Kasumi-1 (cell line): ENCODE data around the gene MZF1.
"Not testable (repeated sequence)": the region's sequence is repeated elsewhere in the genome, so short reads cannot be mapped to it uniquely, and the experiment has no call there.

Experiments
- DNase-seq, 2 experiments: peaks; one replicate each; lab custom pipeline; 2025; lab: John Stamatoyannopoulos, UW

The MZF1 gene

DNA sequence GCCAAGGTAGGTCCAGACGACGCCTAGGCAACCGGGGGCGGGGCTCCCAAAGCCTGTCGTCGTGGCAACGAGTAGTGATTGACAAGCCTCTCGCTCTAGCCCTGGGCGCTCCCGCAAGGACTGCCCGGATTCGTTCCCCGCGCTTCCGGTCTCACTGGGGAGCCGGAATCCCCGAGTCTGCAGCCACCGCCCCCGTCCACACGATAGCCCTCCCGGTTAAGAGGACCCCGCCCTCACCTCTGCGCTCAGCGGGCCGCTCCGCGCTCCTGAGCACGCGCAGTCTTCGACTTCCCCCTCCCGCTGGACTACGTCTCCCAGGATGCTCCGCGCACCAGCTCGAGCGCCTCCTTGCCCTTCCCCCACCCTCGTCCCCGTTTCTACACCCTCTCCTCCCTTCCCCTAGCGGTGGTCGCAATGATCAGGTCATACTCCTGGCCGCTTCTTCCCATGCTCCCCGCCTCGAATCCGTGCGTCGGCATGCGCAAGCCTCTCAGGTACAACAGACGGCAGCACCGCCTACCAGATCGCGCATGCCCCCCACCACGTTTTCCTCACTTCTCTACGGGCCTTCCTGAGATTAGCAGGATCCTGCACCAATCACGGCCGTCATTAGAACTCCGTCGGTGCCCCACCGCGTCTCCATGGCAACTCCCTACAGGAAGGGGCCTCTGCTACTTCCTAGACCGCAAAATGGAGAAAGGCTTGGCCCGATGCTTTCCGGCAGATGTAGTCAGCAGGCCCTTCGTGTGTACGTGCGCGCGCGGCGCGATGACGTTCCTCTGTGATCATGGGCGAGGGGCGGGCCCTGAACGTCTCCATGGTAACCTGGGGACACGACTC, at the start of gene MZF1:
TSS of gene MZF1 (minus strand) at position 518 of the 840 bp plus-strand sequence. CDS start 1,946 bp downstream, outside the sequence.
- DNase-seq = no peak

DNA sequence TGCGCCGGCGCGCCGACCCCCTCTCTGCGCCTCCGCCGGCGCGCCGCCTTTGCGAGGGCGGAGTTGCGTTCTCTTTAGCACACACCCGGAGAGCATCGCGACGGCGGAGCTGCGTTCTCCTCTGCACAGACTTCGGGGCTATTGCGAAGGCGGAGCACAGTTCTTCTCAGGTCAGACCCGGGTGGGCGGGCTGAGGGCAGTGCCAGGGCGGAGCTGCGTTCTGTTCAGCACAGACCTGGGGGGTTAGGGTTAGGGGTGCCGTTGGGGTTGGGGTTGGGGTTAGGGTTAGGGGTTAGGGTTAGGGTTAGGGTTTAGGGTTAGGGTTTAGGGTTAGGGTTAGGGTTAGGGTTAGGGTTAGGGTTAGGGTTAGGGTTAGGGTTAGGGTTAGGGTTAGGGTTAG, 34.1 kb upstream of the MZF1 start:
- DNase-seq = not testable (repeated sequence)

DNA sequence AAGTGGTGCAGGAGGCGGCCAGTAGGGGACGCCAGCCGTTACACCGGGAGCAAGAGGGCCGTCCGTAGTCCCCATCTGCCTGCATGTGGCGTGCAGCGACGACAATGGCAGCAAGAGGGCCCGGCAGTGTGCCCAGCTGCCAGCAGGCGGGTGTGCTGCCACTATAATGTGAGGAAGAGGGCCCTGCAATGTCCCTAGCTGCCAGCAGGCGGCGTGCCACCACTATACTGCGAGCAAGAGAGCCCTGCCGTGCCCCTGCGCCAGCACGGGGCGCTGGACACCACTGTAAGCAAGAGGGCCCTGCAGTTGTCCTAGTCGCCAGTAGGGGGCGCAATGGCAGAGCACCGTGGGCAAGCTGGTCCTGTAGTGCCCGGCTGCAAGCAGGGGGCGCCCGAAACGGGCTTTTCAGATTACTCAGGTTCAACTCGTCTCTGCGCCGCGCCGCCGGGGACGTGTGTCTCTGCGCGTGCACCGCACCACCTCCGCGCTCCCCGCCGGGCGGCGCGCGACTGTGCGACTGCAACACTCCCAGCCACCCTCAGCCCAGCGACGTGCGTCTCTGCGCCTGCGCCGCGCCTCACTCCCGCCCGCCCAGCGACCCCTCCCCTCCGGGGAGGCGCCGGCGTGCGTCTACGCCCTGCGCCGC, 33.2 kb upstream of the MZF1 start:
- not testable (repeated sequence) for DNase-seq

DNA sequence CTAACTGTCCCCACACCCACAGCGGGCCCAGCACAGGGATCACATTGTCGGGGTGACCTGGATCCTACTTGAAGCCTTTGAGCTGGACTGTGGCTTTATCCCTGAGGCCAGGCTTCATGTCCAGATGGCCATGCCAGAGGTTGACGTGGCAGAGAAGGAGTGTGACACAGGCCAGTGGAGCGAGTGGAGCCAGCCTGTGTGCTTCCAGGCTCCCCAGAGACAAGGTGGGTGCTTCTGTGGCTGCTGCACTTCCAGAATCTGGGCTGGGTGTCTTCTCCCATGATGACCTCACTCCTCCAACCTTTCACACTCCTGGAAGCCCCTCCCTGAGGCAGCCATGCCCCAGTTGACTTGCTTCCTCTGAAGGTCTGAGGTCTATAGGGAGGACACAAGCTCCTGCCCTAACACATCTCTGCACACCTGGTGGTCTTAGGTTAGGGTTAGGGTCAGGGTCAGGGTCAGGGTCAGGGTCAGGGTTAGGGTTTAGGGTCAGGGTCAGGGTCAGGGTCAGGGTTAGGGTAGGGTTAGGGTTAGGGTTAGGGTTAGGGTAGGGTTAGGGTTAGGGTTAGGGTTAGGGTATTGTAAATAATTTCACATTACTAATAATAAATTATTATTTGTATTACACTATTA, 13.1 kb upstream of the MZF1 start:
- no peak for DNase-seq

DNA sequence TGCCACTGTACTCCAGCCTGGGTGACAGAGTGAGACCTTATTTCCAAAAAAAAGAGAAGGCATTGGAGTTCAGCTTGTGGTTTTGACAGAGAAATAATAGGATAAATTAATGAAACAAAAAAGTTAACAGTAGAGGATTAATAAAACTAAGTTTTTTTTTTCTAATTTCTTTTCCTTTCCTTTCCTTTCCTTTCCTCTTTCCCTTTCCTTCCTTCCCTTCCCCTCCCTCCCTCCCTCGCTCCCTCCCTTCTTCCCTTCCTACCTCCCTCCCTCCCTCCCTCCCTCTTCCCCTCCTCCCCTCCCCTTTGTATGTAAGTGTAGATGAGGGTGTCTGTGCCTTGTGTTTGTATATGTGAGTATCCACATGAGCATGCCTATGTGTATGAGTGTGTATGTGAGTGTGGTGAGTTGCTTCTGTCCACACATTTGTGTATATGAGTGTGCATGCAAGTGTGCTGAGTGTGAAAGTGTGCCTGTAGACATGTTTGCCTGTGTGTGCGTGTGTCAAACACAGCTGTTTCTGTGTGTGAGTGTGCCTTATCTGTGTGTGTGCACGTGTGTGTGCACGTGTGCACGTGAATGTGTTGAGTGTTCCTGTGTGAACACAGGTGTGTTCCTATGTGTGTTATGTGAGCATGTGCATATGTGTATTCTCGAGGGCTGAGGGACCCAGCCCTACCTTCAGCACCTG, 12.5 kb upstream of the MZF1 start:
- DNase-seq = no peak

DNA sequence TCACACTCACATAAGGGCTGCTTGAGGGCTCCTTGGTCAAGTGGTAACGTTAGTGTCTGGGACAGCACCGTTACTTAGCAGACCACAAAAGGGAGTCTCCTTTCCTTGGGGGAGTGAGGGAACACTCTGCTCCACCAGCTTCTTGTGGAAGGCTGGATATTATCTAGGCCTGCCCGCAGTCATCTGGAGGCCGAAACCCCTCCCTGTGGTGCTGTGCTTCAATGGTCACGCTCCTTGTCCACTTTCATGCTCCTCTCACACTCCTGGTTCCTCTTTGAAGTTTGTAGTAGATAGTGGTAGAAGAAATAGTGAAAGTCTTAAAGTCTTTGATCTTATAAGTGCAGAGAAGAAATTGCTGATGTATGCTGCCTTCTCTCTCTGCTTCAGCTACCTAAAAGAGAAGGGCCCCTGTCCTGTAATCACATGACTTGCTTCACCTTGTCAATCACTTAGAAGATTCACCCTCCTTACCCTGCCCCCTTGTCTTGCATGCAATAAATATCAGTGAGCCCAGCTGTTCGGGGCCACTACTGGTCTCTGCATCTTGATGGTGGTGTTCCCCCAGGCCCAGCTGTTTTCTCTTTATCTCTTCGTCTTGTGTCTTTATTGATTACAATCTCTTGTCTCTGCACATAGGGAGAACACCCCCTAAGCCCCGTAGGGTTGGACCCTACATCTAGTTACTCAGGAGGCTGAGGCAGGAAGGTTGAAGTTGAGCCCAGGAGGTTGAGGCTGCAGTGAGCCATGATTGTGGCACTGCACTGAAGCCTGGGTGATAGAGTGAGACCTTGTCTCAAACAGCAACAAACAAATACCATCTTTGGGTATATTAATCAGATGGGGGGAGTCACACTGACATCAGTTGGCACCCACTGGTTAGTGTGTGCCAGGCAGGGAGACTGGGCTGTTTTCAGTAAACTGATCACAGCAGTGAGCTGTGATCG, 11.6 kb upstream of the MZF1 start:
- no peak for DNase-seq

DNA sequence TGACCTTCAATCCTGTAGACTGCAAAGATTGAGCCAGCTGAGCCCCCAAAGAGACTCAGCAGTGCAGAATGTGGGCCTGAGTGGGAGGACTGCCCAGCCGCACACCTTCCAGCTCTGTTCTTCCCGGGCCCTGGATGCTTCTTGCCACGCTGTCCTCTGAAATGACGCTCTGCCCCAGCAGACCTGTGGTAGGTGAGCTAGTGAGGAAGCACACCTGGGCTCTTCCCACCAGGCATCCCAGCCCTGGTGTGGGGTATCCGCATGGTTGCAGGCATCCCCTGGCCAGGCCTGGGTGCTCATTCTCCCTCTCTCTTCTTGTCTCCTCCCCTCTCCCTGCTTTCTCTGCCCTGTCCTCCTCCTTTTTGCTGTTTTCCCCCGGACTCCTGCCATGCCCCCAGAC, 9.8 kb upstream of the MZF1 start:
- no peak for DNase-seq

DNA sequence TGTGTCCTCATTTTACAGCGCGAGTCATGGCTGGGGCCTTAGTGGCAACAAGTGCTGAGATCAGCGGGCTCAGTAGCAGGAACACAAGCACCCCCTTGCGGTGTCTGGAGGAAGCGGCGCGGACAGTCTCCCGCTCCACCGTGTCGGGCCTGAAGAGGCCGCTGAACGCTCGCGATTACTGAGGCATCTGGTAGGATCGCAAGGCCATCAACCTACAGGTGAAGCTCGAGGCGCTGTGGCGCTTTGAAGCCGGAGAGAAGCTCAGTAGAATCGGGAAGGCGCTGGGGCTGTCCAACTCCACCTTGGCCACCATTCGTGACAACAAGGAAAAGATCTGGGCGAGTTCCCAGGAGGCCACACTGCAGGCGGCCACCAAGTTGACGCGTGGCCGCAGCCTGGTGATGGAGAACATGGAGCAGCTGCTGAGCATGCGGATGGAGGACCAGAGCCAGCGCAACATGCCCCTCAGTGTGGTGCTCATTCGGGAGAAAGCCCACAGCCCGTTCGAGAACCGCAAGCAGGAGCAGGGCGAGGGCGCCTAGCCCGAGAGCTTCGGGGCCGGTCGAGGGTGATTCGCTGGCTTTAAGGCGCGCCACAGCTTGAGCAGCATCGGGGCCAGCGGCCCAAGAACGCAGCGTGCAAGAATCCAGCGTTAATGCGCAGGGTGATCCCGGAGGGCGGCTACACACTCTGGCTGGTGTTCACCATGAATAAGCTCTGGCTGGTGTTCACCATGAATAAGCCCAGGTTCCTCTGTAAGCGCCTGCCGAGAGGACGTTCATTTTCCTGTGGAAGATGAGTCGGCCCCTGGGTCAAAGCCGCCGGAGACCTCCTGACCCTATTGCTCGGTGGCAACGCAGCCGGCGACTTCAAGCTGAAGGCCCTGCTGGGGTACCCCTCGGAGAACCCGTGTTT, 8.3 kb upstream of the MZF1 start:
- no peak for DNase-seq

DNA sequence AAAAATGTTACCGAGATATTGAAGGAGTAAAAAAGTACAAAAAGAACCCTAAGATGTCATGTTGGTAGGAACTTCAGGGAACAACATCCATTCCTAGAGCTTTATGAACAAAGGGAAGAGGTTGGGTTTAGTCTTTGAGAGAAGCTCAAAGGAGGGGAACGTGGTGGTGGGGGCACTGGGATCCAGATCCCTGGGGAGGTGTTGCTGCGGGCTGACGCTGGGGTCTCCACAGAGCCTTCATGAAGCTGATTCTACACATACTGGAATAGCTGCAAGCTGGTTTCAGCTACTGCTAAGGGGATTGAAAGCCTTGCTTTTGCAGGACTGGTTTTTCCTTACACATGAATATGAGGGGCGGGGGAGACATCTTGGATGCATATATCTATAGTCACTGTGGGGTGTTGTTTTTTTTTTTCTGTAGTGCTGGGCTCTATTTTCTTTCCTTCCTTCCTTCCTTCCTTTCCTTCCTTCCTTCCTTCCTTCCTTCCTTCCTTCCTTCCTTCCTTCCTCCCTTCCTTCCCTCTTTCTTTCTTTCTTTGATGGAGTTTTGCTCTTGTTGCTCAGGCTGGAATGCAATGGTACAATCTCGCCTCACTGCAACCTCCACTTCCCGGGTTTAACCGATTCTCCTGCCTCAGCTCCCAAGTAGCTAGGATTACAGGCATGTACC, 6.5 kb upstream of the MZF1 start:
- DNase-seq = no peak

DNA sequence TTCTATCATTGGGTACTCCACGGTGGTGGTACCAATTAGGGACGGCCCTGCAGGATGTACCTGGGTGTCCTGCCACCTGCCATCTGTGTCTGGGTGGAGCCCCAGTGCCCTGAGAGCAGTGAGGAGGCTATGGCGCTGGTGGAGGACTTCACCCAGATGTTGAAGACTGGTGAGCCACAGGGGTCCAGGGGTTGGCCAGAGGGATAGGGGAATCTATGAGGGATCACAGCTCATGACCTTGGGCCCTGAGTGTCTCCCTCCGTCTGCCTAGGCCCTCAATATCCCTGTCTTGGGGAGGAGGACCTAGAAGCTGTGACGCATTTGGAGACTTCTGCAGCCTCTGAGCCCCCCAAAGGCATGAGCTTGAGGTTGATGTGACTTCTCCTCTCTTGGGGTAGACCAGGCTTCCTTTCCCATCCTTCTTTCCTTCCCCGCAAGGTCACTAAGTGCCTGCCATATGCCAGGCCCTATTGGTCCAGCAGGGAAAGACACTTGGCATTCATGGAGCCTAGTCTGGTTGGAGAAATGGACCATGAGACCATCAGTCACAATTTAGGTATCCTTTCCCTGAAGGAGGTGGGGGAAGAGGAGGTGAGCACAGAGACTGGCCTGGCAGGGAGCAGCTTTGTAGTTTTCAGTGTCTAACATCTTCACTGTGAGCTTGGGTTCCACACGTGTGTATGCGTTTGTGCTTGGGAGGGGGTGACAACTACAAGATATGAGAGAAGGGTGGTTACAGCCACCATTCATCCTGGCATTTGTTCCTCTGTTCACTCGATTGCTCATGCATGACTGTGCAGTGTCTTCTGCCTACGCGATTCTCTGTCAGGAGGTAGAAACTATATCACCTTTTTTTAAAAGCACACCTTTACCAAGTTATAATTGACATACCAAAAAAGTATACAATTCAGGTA, 5.1 kb upstream of the MZF1 start:
- DNase-seq = no peak

DNA sequence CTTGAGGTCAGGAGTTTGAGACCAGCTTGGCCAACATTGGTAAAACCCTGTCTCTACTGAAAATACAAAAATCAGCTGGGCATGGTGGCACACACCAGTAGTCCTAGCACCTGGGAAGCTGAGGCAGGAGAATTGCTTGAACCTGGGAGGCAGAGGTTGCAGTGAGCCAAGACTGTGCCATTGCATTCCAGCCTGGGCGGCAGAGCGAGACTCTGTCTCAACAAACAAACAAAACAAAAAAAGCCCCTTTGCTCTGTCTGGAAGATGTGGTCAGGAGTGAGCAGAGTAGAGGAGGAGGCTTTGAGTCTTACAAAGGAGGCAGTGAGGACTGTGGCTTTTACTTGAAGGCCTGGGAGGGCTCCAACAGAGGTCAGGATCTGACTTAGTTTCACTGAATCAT, 4.4 kb upstream of the MZF1 start:
- DNase-seq = not testable (repeated sequence)

DNA sequence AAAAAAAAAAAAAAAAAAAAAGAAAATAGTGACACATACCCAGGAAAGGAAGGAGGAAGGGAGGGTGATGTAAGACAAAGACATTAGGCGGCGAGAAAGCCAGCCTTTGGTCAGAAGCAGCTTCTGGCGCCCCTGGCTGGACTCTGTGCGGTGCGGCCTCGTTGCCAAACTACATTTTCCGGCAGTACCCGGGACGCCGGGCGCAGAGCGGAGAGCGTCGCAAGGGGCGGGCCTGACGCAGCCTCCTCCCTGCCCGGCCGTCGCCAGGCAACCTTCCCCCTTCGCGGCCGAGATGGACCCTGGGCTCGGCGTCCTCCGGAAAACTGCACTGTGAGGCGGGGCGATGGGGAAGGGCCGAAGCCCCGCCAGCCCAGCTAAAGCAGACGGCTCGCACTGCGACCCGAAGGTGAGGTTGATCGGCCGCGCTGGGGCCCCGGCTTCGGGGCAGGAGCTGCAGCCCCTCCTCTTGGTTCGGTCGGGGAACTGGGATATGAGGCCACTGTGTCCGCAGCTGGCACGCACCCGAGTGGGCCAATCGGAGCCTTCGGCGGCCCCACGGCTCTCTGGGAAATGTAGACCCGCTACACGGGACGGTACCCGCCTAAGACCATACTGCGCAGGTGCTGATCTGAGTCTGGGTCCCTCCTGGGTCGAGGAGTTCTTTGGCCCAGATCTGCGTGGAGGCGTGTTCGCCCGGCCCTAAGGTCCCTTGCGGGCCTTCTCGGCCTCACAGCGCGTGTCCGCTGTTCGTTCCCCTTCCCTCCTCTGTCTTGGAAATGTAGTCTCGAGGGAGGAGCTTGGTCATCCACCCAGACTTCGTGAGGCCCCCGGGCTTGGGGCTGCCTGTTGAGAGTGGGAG, 2.3 kb upstream of the MZF1 start:
- DNase-seq = no peak

DNA sequence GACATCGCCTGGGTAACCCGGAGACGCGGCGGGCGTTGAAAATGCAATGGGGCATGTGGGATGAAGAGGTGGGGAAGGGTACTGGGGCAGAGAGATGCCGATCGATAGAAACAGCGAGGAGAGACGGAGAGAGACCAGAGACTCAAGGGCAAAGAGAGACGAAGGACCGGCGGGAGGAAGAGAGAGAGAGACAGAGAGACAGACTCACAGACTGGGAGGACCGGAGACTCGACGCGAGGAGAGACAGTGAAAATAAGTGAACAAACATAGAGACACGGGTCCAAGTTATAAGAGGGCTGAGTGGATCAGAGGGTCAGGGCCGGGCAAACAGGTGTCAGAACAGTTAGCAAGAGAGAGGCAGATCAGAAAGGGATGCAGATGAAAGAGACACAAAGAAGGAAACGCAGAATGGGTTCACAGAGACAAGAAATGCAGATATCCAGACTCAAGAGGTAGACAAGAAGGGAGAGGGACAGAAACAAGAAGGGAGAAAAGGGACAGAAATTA, 576 bp upstream of the MZF1 start:
- no peak for DNase-seq

DNA sequence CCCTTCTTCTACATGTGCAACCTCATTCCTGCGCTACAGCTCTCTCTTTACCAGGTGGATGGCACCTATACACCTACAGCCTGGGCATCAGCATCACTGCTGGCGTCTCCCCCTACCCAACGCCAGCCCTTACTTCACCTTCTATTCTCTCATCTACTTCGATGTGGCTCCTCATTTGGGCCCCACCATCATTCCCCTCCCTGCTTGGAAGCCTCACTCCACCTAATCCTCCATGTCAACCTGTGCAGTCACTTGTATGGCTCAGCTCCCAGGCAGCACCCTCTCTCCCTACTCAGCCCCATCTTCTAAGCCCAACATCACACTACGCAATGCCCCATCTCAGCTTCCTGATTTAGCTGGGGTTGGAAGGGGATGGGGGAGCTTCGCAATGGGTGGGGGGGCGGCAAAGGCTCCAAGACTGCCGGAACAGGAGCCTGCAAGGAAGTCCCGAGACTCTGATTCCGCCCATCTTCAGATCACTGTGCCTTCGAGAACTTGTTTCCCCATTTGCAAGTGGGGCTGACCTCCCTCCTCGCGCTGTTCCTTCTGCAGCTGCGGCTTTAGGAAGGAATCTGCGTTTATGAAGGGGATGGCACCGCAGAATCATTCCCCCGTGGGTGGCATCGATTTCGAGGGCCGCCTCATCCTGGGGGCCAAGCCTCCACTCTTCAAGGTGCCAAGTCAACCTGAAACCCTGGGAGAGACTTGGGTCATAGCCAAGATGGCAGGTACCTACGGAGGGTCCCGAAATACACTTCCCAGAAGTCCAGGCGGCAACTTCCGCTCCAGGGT, 913 bp downstream of the MZF1 start:
- no peak for DNase-seq

DNA sequence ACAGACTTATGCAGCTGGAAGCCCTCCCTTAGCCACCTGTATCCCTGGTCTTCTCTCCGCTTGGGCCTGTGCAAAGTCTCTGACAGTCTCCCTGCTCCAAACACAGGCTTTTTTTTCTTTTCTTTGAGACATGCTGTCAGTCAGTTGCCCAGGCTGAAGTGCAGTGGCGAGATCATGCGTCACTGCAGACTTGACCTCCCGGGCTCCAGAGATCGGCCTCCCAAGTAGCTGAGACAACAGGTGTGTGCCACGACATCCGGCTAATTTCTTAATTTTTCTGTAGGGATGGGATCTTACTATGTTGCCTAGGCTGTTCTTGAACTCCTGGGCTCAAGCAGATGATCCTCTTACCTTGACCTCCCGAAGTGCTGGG, 1.6 kb downstream of the MZF1 start:
- no peak for DNase-seq

DNA sequence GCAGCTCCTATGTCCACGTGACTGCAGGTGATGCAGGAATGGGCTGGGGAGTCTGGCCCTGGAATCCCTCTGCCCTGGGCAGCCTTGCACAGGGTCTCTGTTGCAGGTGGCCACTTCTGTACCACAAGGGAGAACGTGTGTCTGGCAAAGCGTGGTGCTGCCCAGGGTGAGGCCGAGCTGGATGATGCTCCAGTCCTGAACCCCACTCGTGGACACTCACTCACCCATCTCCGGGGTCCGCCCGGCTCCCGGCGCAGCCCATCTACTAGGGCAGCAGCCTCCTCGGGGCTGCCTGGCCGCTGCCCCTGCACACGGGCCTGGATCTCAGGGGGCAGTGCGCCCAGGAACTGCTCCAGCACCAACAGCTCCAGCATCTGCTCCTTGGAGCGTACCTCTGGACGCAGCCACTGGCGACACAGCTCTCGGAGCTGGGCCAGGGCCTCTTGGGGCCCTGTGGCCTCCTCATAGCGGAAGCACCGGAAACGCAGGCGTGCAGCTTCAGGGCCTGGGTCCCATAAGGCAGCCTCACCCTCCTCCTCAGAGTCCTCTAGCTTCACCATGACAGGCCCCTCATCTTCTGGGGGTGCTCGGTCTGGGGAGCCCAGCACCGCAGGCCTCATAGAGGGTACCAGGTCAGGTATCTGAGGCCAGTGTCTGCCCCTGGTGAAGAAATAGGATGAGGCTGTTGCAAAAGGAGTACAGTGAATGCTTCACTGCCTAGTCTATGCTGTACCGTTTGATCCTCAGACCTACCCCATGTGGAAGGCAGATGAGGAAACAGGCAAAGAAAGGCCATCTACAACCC, 2.2 kb downstream of the MZF1 start:
- DNase-seq = no peak
